HG03045 (cell line): ENCODE results near the gene STAMBPL1.
"Not testable (repeated sequence)": the region's sequence is repeated elsewhere in the genome, so short reads cannot be mapped to it uniquely, and the experiment has no call there.

Source experiments
- ATAC-seq: cut with Tn5 transposase; IDR thresholded peaks from one replicate; pipeline ENCODE4 v1.9.1; 2021; ENCODE audit warnings: mild to moderate bottlenecking, moderate library complexity; ENCODE audit not compliant: unreplicated experiment

Gene STAMBPL1

DNA sequence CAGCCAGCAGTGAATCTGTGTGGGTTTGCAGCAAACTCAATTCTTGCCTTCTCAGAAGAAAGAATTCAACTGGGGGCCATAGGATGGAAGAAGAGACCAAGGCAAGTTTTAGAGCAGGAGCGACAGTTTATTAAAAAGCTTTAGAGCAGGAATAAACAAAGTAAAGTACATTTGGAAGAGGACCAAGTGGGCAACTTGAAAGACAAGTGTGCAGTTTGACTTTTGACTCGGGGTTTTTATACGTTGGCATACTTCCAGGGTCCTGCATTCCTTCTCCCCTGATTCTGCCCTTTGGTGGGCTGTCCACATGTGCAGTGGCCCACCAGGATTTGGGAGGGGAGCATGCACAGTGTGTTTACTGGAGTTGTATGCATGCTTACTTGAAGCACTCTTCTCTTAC lies 25.4 kb upstream of the STAMBPL1 start:
- no peak for ATAC-seq

- ATAC-seq, result no peak
Measured at GRCh38 chr10:88857831-88858230, 22.2 kb upstream of the STAMBPL1 start.

GRCh38 chr10:88858491-88858890 lies 21.6 kb upstream of the STAMBPL1 start:
- no peak for ATAC-seq

- ATAC-seq, result no peak
Measured at GRCh38 chr10:88861036-88861435, 19.0 kb upstream of the STAMBPL1 start.

- no peak for ATAC-seq
Measured at GRCh38 chr10:88865281-88865876, 14.7 kb upstream of the STAMBPL1 start.

DNA sequence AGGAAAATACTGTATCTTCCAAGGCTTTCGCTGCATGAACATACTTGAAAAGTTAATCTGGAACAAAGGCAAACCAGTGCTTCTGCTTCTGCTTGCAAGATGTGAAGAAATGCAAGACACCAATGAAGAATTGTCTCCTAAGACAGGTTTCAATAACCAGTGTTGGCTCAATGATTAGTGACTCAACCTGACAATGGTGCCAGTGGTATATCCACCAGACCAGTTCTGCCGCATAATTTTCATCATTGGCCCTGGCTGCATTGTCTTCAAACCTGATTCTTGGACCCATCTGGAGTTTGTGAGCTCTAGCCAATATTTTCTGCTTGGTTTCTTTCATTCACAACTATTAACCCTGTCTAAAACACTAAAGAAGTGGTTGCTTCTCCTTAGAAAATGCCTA lies 13.6 kb upstream of the STAMBPL1 start:
- no peak for ATAC-seq

DNA sequence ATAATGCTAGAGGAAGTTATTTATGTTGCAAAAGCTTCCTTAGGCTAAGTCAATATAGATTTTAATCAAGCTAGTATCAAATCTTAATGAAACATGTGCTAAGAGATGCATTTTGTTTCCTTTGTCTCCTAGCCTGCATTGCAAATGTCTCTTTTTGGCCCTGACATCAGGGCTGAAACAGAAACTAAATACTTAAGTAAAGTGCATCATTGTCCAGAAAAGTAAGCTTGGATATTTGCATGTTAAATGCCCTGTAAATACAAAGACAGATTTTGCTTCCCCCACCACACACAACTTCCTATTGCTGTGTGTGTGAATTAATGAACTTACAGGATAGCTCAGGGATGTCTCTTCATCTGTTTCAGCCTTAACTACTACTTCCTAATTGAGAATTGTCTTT lies 10.0 kb upstream of the STAMBPL1 start:
- no peak for ATAC-seq

DNA sequence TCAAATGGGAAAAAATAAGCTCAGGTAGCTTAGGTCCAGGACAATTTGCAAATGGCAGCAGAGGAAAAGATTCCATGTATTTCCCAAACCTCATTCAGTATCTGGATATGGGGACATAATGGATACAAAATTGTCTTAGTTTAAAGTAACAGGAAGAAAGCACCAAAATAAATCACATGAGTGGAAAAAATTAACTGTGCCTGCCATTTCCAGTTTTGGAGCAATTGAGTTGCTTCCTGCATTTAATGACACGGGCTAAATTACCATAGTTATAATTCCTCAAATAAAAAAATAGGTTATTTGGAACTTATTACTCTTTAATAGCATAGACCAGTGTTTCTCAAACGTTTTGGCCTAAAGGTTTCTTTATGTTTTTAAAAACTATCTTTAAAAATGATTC lies 6.3 kb upstream of the STAMBPL1 start:
- no peak for ATAC-seq

DNA sequence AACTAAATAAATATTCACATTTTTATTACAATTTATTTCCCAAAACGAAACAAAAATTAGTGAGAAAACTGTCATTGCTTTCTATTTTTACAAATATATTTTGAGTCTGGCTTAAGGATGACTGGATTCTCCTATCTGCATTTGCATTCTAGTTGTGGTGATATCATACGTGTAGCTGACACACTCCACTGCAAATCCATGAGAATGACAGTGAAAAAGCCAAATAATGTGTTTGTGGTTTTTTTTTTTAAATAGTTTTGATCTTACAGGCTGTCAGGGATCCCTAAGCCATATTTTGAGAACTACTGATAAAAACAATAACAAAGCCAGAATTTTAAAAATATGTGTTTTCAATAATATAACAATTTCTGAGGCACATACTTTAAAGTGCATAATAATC lies 5.8 kb upstream of the STAMBPL1 start:
- no peak for ATAC-seq

- no peak for ATAC-seq
Measured at GRCh38 chr10:88875081-88875480, 5.0 kb upstream of the STAMBPL1 start.

GRCh38 chr10:88877298-88877697 lies 2.7 kb upstream of the STAMBPL1 start:
- ATAC-seq, result no peak

GRCh38 chr10:88880282-88881076 lies 434 bp downstream of the STAMBPL1 start:
- ATAC-seq, result peak; percentile 78

DNA sequence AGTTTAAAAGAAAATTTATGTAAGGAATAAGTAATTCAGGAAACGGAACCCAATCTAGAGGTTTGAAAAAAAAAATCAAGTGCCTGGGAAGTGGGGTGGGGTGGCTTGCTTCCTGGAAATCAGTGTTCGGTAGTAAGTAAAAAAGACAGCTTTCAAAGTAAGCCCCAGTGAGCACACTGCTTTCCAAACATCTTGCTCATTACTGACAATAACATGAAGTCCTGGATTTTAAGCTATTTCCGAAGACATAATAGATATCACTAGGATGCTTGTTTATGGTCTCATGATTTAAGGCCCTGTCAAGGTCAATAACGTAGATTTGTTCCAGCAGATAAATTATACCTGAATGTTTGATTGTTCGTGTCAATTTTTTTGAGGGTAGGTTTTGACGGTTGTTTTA lies 1.3 kb downstream of the STAMBPL1 start:
- no peak for ATAC-seq

- no peak for ATAC-seq
Measured at GRCh38 chr10:88881922-88882645, 2.0 kb downstream of the STAMBPL1 start.

- not testable (repeated sequence) for ATAC-seq
Measured at GRCh38 chr10:88882646-88883447, 2.8 kb downstream of the STAMBPL1 start.

- ATAC-seq, result no peak
Measured at GRCh38 chr10:88883448-88883809, 3.4 kb downstream of the STAMBPL1 start.

DNA sequence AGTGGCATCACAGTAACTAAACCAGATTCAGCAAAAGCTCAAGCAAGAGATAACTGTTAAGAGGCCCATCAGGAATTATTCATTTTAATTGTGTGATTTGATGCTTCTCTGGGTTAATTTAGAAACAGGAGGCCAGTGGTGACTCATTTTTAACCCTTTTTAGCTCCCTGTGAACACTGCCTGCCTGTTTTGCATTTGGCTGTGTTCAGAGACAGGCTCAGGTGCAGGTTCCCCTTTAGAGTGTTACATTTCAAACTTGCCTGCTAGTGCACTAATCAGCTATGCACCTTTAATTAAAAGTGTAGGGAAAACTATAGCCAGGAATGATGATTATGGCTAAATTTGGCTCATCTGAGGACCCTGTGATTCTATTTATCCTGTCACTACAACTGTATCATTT lies 6.5 kb downstream of the STAMBPL1 start:
- peak; percentile 47 for ATAC-seq

DNA sequence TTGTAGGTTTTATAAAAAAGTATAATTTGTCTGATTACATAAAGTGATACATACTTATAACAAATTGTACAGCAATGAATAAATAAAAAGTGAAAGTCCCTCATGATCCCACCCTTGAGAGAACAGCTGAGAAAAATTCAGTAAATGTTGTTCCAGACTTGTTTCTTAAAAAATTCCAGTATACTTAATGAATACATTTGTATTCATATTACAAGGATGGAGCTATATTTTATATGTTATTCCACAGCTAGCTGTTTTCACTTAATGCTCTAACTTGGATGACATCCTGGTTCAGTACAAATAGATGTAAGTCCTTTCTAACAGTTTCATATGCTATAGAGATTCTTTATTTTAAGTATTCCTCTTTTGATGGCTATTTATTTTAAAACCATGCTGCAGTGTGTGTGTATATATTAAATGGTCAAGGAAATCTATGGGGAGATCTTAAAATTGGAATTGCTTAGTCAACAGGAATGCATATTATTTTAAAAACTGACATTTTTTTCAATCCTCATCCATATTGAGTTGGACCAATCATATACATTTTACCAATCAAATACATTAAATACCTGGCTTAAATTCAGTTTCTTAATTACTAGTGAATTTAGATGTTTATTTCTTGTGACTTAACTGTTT lies 8.9 kb downstream of the STAMBPL1 start:
- no peak for ATAC-seq

- ATAC-seq, result peak; percentile 81
Measured at GRCh38 chr10:88889559-88890337, 9.7 kb downstream of the STAMBPL1 start.
